HepG2 (cell line): ENCODE results near the gene RNU6-1. TPM values are rescaled to one million over a fixed set of nuclear protein-coding genes. Genes with fewer than 3 reads are reported as not detected.
A peak's percentile ranks its signal among the peaks of the same experiment; 100 is the strongest.

Experiments
- BRCA1 ChIP-seq: sonication (generic); formaldehyde crosslinking; IDR thresholded peaks from 2 replicates; pipeline ENCODE4 v1.4.0; 2020; ENCODE audit warnings: missing genetic modification reagents
- CBFB ChIP-seq: sonication (generic); formaldehyde crosslinking; IDR thresholded peaks from 2 replicates; pipeline ENCODE4 v1.4.0; 2020; ENCODE audit warnings: missing genetic modification reagents
- CCAR2 ChIP-seq: fragments of 200-400 bp; formaldehyde crosslinking; optimal IDR thresholded peaks from 2 replicates; pipeline ENCODE3; 2018; ENCODE audit warnings: low read depth, mild to moderate bottlenecking, low read length, moderate library complexity
- CCDC6 ChIP-seq: sonication (generic); formaldehyde crosslinking; IDR thresholded peaks from 2 replicates; pipeline ENCODE4 v1.8.1; 2022; ENCODE audit warnings: mild to moderate bottlenecking, missing genetic modification reagents, moderate library complexity
- DMAP1 ChIP-seq: IDR thresholded peaks from 2 replicates; pipeline ENCODE4 v1.6.1; 2016
- SOX6 ChIP-seq, 2 experiments: fragments of 450-650 bp in 1 of 2; sonication (generic) in 1 of 2; formaldehyde crosslinking in 1 of 2; IDR thresholded peaks; 2 replicates each; pipeline versions ENCODE4 v1.4.0 to v1.6.1; 2017 to 2020; ENCODE audit warnings: antibody characterized with exemption in 1 of 2, mild to moderate bottlenecking in 1 of 2, missing genetic modification reagents in 1 of 2
- ZNF550 ChIP-seq: sonication (generic); formaldehyde crosslinking; IDR thresholded peaks from 2 replicates; pipeline ENCODE4 v1.4.0; 2020; ENCODE audit warnings: mild to moderate bottlenecking, missing genetic modification reagents, borderline replicate concordance
- polyA plus RNA-seq, 8 experiments: library from polyadenylated mRNA; depleted of rRNA in 3 of 8; stranded (reverse) in 7 of 8; unstranded in 1 of 8; fragments of >200 nt; fragmentation: Illumina TruSeq in 4 of 8; extraction: Trizol in 4 of 8; gene quantifications; 2 replicates each; pipeline versions ENCODE4 v1.2.1 to v1.2.3, GENCODE V29; 2011 to 2016; ENCODE audit warnings: low read depth in 4 of 8, missing spikeins in 1 of 8, mixed read lengths in 1 of 8; ENCODE audit not compliant: insufficient read depth in 1 of 8
- total RNA-seq, 5 experiments: library from RNA; depleted of rRNA; stranded (reverse); fragments of >200 nt; fragmentation: Illumina TruSeq; extraction: Trizol; gene quantifications; 2 replicates each; pipeline ENCODE4 v1.2.3, GENCODE V29; 2016; ENCODE audit warnings: low read depth in 1 of 5
- TF ChIP-seq, protein P1 (sequence below): sonication (generic); formaldehyde crosslinking; IDR thresholded peaks from 2 replicates; pipeline ENCODE4 v1.4.0; 2020; ENCODE audit warnings: mild to moderate bottlenecking, missing genetic modification reagents
- TF ChIP-seq, protein P2 (sequence below): sonication (generic); formaldehyde crosslinking; IDR thresholded peaks from 2 replicates; pipeline ENCODE4 v1.4.0; 2020; ENCODE audit warnings: missing genetic modification reagents, borderline replicate concordance
- TF ChIP-seq, protein P3 (sequence below): sonication (generic); formaldehyde crosslinking; IDR thresholded peaks from 2 replicates; pipeline ENCODE4 v1.4.0; 2020; ENCODE audit warnings: mild to moderate bottlenecking, low read depth, missing genetic modification reagents
- TF ChIP-seq, protein P4 (sequence below), 2 experiments: sonication (generic) in 1 of 2; formaldehyde crosslinking in 1 of 2; IDR thresholded peaks; 2 replicates each; pipeline versions ENCODE4 v1.4.0 to v1.6.1; 2018 to 2020; ENCODE audit warnings: missing genetic modification reagents in 2 of 2, borderline replicate concordance in 1 of 2, low read depth in 1 of 2, mild to moderate bottlenecking in 1 of 2, missing biosample characterization in 1 of 2
- TF ChIP-seq, protein P5 (sequence below): fragments of 450-650 bp; IDR thresholded peaks from 2 replicates; pipeline ENCODE4 v1.6.1; 2017; ENCODE audit warnings: mild to moderate bottlenecking

The RNU6-1 gene
- total and polyA plus RNA-seq, 2 of the 13 experiments (the other 11 are each of a cell fraction or from before 2014, with no cell fraction given): under 0.01 TPM; not detected in 1

DNA sequence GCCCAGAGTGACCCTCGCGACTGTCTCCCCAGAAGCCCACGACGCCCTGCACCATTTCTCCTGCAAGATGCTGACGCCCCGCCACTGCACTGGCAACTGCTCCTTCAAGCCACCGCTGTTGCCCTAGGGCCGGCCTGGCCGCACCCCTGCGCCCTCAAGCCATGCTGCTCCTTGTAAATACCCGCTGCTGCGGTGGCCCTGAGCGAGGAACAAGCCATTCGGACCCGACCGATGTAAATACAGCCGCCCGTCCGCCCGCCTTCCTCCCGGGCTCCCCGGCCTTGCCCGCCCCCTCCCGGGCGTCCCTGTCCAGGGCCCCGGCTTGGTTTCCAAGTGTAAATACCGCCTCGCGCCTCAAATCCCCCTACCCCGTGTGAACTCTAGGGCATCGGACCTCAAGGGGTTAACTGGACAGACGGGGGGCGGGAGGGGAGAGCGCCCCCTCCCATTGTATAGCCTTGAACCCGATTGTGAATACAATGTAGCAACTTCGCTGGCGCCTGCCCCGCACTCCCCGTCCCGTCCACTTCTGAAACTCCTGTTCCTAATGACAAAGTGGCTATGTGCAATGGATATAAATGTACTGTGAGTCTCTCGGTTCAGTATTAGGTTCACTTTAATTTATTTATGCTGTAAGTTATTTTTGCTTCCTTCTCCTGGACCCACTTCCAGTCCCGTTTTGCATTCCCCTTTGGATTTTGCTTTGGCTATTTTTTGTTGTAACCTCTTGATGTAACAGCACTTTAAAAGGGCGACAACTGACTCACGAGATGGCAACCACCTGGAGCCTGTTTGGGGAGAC, 5.9 kb downstream of the RNU6-1 start (continued):
- TF ChIP-seq, protein P1, sequence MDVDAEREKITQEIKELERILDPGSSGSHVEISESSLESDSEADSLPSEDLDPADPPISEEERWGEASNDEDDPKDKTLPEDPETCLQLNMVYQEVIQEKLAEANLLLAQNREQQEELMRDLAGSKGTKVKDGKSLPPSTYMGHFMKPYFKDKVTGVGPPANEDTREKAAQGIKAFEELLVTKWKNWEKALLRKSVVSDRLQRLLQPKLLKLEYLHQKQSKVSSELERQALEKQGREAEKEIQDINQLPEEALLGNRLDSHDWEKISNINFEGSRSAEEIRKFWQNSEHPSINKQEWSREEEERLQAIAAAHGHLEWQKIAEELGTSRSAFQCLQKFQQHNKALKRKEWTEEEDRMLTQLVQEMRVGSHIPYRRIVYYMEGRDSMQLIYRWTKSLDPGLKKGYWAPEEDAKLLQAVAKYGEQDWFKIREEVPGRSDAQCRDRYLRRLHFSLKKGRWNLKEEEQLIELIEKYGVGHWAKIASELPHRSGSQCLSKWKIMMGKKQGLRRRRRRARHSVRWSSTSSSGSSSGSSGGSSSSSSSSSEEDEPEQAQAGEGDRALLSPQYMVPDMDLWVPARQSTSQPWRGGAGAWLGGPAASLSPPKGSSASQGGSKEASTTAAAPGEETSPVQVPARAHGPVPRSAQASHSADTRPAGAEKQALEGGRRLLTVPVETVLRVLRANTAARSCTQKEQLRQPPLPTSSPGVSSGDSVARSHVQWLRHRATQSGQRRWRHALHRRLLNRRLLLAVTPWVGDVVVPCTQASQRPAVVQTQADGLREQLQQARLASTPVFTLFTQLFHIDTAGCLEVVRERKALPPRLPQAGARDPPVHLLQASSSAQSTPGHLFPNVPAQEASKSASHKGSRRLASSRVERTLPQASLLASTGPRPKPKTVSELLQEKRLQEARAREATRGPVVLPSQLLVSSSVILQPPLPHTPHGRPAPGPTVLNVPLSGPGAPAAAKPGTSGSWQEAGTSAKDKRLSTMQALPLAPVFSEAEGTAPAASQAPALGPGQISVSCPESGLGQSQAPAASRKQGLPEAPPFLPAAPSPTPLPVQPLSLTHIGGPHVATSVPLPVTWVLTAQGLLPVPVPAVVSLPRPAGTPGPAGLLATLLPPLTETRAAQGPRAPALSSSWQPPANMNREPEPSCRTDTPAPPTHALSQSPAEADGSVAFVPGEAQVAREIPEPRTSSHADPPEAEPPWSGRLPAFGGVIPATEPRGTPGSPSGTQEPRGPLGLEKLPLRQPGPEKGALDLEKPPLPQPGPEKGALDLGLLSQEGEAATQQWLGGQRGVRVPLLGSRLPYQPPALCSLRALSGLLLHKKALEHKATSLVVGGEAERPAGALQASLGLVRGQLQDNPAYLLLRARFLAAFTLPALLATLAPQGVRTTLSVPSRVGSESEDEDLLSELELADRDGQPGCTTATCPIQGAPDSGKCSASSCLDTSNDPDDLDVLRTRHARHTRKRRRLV (CRISPR knock-in tag): no peak
- TF ChIP-seq, protein P2, sequence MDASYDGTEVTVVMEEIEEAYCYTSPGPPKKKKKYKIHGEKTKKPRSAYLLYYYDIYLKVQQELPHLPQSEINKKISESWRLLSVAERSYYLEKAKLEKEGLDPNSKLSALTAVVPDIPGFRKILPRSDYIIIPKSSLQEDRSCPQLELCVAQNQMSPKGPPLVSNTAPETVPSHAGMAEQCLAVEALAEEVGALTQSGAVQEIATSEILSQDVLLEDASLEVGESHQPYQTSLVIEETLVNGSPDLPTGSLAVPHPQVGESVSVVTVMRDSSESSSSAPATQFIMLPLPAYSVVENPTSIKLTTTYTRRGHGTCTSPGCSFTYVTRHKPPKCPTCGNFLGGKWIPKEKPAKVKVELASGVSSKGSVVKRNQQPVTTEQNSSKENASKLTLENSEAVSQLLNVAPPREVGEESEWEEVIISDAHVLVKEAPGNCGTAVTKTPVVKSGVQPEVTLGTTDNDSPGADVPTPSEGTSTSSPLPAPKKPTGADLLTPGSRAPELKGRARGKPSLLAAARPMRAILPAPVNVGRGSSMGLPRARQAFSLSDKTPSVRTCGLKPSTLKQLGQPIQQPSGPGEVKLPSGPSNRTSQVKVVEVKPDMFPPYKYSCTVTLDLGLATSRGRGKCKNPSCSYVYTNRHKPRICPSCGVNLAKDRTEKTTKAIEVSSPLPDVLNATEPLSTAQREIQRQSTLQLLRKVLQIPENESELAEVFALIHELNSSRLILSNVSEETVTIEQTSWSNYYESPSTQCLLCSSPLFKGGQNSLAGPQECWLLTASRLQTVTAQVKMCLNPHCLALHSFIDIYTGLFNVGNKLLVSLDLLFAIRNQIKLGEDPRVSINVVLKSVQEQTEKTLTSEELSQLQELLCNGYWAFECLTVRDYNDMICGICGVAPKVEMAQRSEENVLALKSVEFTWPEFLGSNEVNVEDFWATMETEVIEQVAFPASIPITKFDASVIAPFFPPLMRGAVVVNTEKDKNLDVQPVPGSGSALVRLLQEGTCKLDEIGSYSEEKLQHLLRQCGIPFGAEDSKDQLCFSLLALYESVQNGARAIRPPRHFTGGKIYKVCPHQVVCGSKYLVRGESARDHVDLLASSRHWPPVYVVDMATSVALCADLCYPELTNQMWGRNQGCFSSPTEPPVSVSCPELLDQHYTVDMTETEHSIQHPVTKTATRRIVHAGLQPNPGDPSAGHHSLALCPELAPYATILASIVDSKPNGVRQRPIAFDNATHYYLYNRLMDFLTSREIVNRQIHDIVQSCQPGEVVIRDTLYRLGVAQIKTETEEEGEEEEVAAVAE (CRISPR knock-in tag): no peak
- TF ChIP-seq, protein P3, sequence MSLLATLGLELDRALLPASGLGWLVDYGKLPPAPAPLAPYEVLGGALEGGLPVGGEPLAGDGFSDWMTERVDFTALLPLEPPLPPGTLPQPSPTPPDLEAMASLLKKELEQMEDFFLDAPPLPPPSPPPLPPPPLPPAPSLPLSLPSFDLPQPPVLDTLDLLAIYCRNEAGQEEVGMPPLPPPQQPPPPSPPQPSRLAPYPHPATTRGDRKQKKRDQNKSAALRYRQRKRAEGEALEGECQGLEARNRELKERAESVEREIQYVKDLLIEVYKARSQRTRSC (CRISPR knock-in tag): no peak
- TF ChIP-seq ZNF550 (CRISPR knock-in tag) (no peak), SOX6 (IDR thresholded peaks at IDR 0.05) (no peak), SOX6 (CRISPR knock-in tag; IDR thresholded peaks at IDR 0.05) (peak; percentile 45), BRCA1 (CRISPR knock-in tag) (no peak), CBFB (CRISPR knock-in tag) (no peak), DMAP1 (CRISPR knock-in tag) (0 out of 2 replicates have a peak, but pooled peaks have one; percentile 21), CCDC6 (CRISPR knock-in tag) (no peak), CCAR2 (no peak)
- TF ChIP-seq, protein P4, sequence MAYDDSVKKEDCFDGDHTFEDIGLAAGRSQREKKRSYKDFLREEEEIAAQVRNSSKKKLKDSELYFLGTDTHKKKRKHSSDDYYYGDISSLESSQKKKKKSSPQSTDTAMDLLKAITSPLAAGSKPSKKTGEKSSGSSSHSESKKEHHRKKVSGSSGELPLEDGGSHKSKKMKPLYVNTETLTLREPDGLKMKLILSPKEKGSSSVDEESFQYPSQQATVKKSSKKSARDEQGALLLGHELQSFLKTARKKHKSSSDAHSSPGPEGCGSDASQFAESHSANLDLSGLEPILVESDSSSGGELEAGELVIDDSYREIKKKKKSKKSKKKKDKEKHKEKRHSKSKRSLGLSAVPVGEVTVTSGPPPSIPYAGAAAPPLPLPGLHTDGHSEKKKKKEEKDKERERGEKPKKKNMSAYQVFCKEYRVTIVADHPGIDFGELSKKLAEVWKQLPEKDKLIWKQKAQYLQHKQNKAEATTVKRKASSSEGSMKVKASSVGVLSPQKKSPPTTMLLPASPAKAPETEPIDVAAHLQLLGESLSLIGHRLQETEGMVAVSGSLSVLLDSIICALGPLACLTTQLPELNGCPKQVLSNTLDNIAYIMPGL (CRISPR knock-in tag; IDR thresholded peaks at IDR 0.05; ENCODE audit: borderline replicate concordance in 1 of 2, low read depth in 1 of 2): peak; percentile 46 to 62; a peak in 2 of 4 replicates
- TF ChIP-seq, protein P5, sequence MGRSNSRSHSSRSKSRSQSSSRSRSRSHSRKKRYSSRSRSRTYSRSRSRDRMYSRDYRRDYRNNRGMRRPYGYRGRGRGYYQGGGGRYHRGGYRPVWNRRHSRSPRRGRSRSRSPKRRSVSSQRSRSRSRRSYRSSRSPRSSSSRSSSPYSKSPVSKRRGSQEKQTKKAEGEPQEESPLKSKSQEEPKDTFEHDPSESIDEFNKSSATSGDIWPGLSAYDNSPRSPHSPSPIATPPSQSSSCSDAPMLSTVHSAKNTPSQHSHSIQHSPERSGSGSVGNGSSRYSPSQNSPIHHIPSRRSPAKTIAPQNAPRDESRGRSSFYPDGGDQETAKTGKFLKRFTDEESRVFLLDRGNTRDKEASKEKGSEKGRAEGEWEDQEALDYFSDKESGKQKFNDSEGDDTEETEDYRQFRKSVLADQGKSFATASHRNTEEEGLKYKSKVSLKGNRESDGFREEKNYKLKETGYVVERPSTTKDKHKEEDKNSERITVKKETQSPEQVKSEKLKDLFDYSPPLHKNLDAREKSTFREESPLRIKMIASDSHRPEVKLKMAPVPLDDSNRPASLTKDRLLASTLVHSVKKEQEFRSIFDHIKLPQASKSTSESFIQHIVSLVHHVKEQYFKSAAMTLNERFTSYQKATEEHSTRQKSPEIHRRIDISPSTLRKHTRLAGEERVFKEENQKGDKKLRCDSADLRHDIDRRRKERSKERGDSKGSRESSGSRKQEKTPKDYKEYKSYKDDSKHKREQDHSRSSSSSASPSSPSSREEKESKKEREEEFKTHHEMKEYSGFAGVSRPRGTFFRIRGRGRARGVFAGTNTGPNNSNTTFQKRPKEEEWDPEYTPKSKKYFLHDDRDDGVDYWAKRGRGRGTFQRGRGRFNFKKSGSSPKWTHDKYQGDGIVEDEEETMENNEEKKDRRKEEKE: no peak
